IMR-90 (cell line): ENCODE measurements around the gene REPIN1. TPM values are rescaled to one million over a fixed set of nuclear protein-coding genes. Genes with fewer than 3 reads are reported as not detected.

Source experiments
- ATAC-seq: fragments of 200-7000 bp; cut with Tn5 transposase; 2 replicates; pipeline ENCODE4 v1.9.1; 2020; ENCODE audit warnings: low read depth, mild to moderate bottlenecking, moderate library complexity
- BruUV-seq: library from RNA; stranded (reverse); fragments of 400-500 nt; replicated peaks from 2 replicates; lab custom pipeline; 2021; lab: Mats Ljungman, UMichigan
- CTCF ChIA-PET: fragments of 300-600 bp; formaldehyde crosslinking; extraction: SDS; loops from one replicate; lab custom pipeline; 2021; ENCODE audit warnings: antibody characterized with exemption; lab: Yijun Ruan, JAX
- POLR2A ChIA-PET: fragments of 300-600 bp; sonication (Branson Sonifier 250); formaldehyde crosslinking; loops from one replicate; lab custom pipeline; 2022; ENCODE audit warnings: antibody characterized with exemption; ENCODE audit not compliant: unreplicated experiment; lab: Charles Lee
- DNase-seq: peaks from one replicate; pipeline ENCODE4 v3.0.0; 2013
- H2AFZ ChIP-seq: replicated peaks from 2 replicates; pipeline ENCODE3; 2013; ENCODE audit warnings: low read length, mild to moderate bottlenecking; ENCODE audit not compliant: poor library complexity
- H2AK5ac ChIP-seq: 2 replicates; pipeline ENCODE4 v1.6.1; 2013; ENCODE audit warnings: low read depth, low read length, inconsistent platforms
- H2AK9ac ChIP-seq: replicated peaks from 2 replicates; pipeline ENCODE3; 2013; ENCODE audit warnings: mild to moderate bottlenecking, low read depth, low read length, moderate library complexity; ENCODE audit not compliant: poor library complexity
- H2BK120ac ChIP-seq: 2 replicates; pipeline ENCODE4 v1.6.1; 2013; ENCODE audit warnings: low read depth, low read length, inconsistent platforms
- H2BK15ac ChIP-seq: 3 replicates; pipeline ENCODE4 v1.6.1; 2013; ENCODE audit warnings: low read depth, low read length, inconsistent platforms
- H2BK20ac ChIP-seq: 2 replicates; pipeline ENCODE4 v1.6.1; 2013; ENCODE audit warnings: low read depth, mild to moderate bottlenecking, inconsistent platforms, low read length, moderate library complexity
- H2BK5ac ChIP-seq: 2 replicates; pipeline ENCODE4 v1.6.1; 2013; ENCODE audit warnings: mild to moderate bottlenecking, low read depth, low read length, inconsistent platforms; ENCODE audit not compliant: poor library complexity, severe bottlenecking
- H3K14ac ChIP-seq: replicated peaks from 2 replicates; pipeline ENCODE4 v1.6.1; 2013; ENCODE audit warnings: low read depth, low read length, inconsistent platforms
- H3K18ac ChIP-seq: 2 replicates; pipeline ENCODE4 v1.6.1; 2013; ENCODE audit warnings: low read depth, low read length, control low read depth
- H3K23ac ChIP-seq: 2 replicates; pipeline ENCODE4 v1.6.1; 2013; ENCODE audit warnings: low read depth, low read length, inconsistent platforms
- H3K27ac ChIP-seq: 2 replicates; pipeline ENCODE4 v1.5.1; 2013; ENCODE audit warnings: mild to moderate bottlenecking, control low read depth, low read length; ENCODE audit not compliant: insufficient read depth
- H3K27me3 ChIP-seq: 2 replicates; pipeline ENCODE4 v1.6.1; 2013; ENCODE audit warnings: low read length; ENCODE audit not compliant: control insufficient read depth, insufficient read depth
- H3K36me3 ChIP-seq: 2 replicates; pipeline ENCODE4 v1.6.1; 2013; ENCODE audit warnings: low read length, mixed read lengths; ENCODE audit not compliant: control insufficient read depth, insufficient read depth
- H3K4ac ChIP-seq: 2 replicates; pipeline ENCODE4 v1.6.1; 2013; ENCODE audit warnings: low read depth, low read length, inconsistent platforms
- H3K4me1 ChIP-seq: 2 replicates; pipeline ENCODE4 v1.6.1; 2013; ENCODE audit warnings: low read length, mixed read lengths; ENCODE audit not compliant: control insufficient read depth, insufficient read depth
- H3K4me2 ChIP-seq: 2 replicates; pipeline ENCODE4 v1.6.1; 2013; ENCODE audit warnings: low read depth, mild to moderate bottlenecking, control low read depth, low read length, moderate library complexity
- H3K4me3 ChIP-seq: 2 replicates; pipeline ENCODE4 v1.5.1; 2013; ENCODE audit warnings: low read depth, mild to moderate bottlenecking, control low read depth, low read length, moderate library complexity; ENCODE audit not compliant: insufficient read depth
- H3K56ac ChIP-seq: 2 replicates; pipeline ENCODE4 v1.6.1; 2013; ENCODE audit warnings: low read length, inconsistent platforms; ENCODE audit not compliant: insufficient read depth; ENCODE audit errors: extremely low read depth
- H3K79me1 ChIP-seq, 2 experiments: 2 replicates each; pipeline ENCODE4 v1.6.1; 2013; ENCODE audit warnings: low read length in 2 of 2, inconsistent platforms in 1 of 2, low read depth in 1 of 2
- H3K9ac ChIP-seq: 2 replicates; pipeline ENCODE4 v1.6.1; 2013; ENCODE audit warnings: low read depth, low read length, control low read depth
- H3K9me1 ChIP-seq: 2 replicates; pipeline ENCODE4 v1.6.1; 2013; ENCODE audit warnings: low read length, inconsistent platforms; ENCODE audit not compliant: insufficient read depth
- H3K9me3 ChIP-seq: 2 replicates; pipeline ENCODE4 v1.6.1; 2013; ENCODE audit warnings: low read length; ENCODE audit not compliant: control insufficient read depth, insufficient read depth
- H4K20me1 ChIP-seq: 2 replicates; pipeline ENCODE4 v1.6.1; 2013; ENCODE audit warnings: low read length, inconsistent platforms; ENCODE audit not compliant: insufficient read depth
- H4K5ac ChIP-seq: 2 replicates; pipeline ENCODE4 v1.6.1; 2013; ENCODE audit warnings: mild to moderate bottlenecking, low read depth, low read length, control low read depth
- H4K8ac ChIP-seq, 2 experiments: 2 replicates each; pipeline ENCODE4 v1.6.1; 2013; ENCODE audit warnings: low read depth in 2 of 2, low read length in 2 of 2, control low read depth in 1 of 2, inconsistent platforms in 1 of 2
- H4K91ac ChIP-seq: 2 replicates; pipeline ENCODE4 v1.6.1; 2013; ENCODE audit warnings: low read depth, low read length, inconsistent platforms; ENCODE audit not compliant: insufficient read depth
- BHLHE40 ChIP-seq: fragments of 150-350 bp; IDR thresholded peaks from 2 replicates; pipeline ENCODE4 v1.6.1; 2016; ENCODE audit warnings: mild to moderate bottlenecking, low read depth, low read length
- CEBPB ChIP-seq: IDR thresholded peaks from 2 replicates; pipeline ENCODE4 v1.6.1; 2012; ENCODE audit warnings: low read depth, low read length, improper control_type of control experiment
- CHD1 ChIP-seq: IDR thresholded peaks from 2 replicates; pipeline ENCODE4 v1.6.1; 2012; ENCODE audit warnings: low read depth, low read length, improper control_type of control experiment
- MAFK ChIP-seq: IDR thresholded peaks from 2 replicates; pipeline ENCODE4 v1.6.1; 2012; ENCODE audit warnings: low read depth, low read length, improper control_type of control experiment
- MAZ ChIP-seq: IDR thresholded peaks from 2 replicates; pipeline ENCODE4 v1.6.1; 2012; ENCODE audit warnings: low read depth, mild to moderate bottlenecking, low read length, improper control_type of control experiment, moderate library complexity, borderline replicate concordance
- MXI1 ChIP-seq: IDR thresholded peaks from 2 replicates; pipeline ENCODE4 v1.6.1; 2012; ENCODE audit warnings: low read depth, mild to moderate bottlenecking, low read length, moderate library complexity, borderline replicate concordance
- NFE2L2 ChIP-seq: fragments of 150-350 bp; IDR thresholded peaks from 2 replicates; pipeline ENCODE4 v1.6.1; 2016; ENCODE audit warnings: low read depth, mild to moderate bottlenecking, low read length
- RAD21 ChIP-seq: IDR thresholded peaks from 2 replicates; pipeline ENCODE4 v1.6.1; 2012; ENCODE audit warnings: low read length, improper control_type of control experiment
- RCOR1 ChIP-seq: IDR thresholded peaks from 2 replicates; pipeline ENCODE4 v1.6.1; 2012; ENCODE audit warnings: mild to moderate bottlenecking, low read length, improper control_type of control experiment; ENCODE audit not compliant: insufficient replicate concordance
- RFX5 ChIP-seq: IDR thresholded peaks from 2 replicates; pipeline ENCODE4 v1.8.0; 2012; ENCODE audit warnings: low read depth, mild to moderate bottlenecking, low read length, moderate library complexity
- SMC3 ChIP-seq: fragments of 150-350 bp; IDR thresholded peaks from 2 replicates; pipeline ENCODE4 v1.6.1; 2016; ENCODE audit warnings: low read depth, mild to moderate bottlenecking, antibody characterized with exemption, low read length, moderate library complexity
- whole genome bisulfite sequencing, 2 experiments: methylation state at CpG; one replicate each; pipeline versions ENCODE4 v1.1.5 to v1.1.7; 2013; ENCODE audit warnings: missing lambda C conversion rate in 2 of 2; ENCODE audit not compliant: insufficient read length in 1 of 2; ENCODE audit errors: extremely low coverage in 2 of 2; 5-methylcytosine and 5-hydroxymethylcytosine counted together
- dilution Hi-C: fragments of 300-500 bp; cut with HindIII; formaldehyde crosslinking; loops from one replicate; pipeline ENCODE4 v1.14.3; 2018; ENCODE audit warnings: low sequenced_read_pairs; ENCODE audit not compliant: unreplicated experiment
- in situ Hi-C: fragments of 300-500 bp; cut with MboI; formaldehyde crosslinking; loops from 3 replicates; pipeline ENCODE4 v1.14.3; 2019; ENCODE audit warnings: low sequenced_read_pairs, inconsistent platforms, mixed read lengths
- intact Hi-C: fragments of 100-400 bp; cut with micrococcal nuclease; formaldehyde crosslinking; loops from 2 replicates; pipeline ENCODE4 v1.10.0; 2022
- polyA plus RNA-seq, 3 experiments: library from polyadenylated mRNA; depleted of rRNA; stranded (reverse); fragments of >200 nt; gene quantifications; 2 replicates each; pipeline ENCODE4 v1.2.3, GENCODE V29; 2012; ENCODE audit warnings: low replicate concordance in 1 of 3
- total RNA-seq: library from RNA; depleted of rRNA; stranded (reverse); fragments of >200 nt; gene quantifications from 2 replicates; pipeline ENCODE4 v1.2.3, GENCODE V29; 2012
- TF ChIP-seq, protein P1 (sequence below): fragments of 150-350 bp; IDR thresholded peaks from 2 replicates; pipeline ENCODE4 v1.6.1; 2016; ENCODE audit warnings: low read depth, mild to moderate bottlenecking, low read length, moderate library complexity, borderline replicate concordance
- TF ChIP-seq, protein P2 (sequence below): conservative IDR thresholded peaks from 2 replicates; pipeline ENCODE4 v1.5.1; 2012; ENCODE audit warnings: mild to moderate bottlenecking, low read depth, low read length, improper control_type of control experiment
- TF ChIP-seq, protein P3 (sequence below): fragments of 150-350 bp; IDR thresholded peaks from 2 replicates; pipeline ENCODE4 v1.6.1; 2017; ENCODE audit warnings: mild to moderate bottlenecking, antibody characterized with exemption, low read length, low read depth

The REPIN1 gene
- total and polyA plus RNA-seq, 2 of the 4 experiments (the other 2 are of a cell fraction) = 19.4 to 50.6 TPM

DNA sequence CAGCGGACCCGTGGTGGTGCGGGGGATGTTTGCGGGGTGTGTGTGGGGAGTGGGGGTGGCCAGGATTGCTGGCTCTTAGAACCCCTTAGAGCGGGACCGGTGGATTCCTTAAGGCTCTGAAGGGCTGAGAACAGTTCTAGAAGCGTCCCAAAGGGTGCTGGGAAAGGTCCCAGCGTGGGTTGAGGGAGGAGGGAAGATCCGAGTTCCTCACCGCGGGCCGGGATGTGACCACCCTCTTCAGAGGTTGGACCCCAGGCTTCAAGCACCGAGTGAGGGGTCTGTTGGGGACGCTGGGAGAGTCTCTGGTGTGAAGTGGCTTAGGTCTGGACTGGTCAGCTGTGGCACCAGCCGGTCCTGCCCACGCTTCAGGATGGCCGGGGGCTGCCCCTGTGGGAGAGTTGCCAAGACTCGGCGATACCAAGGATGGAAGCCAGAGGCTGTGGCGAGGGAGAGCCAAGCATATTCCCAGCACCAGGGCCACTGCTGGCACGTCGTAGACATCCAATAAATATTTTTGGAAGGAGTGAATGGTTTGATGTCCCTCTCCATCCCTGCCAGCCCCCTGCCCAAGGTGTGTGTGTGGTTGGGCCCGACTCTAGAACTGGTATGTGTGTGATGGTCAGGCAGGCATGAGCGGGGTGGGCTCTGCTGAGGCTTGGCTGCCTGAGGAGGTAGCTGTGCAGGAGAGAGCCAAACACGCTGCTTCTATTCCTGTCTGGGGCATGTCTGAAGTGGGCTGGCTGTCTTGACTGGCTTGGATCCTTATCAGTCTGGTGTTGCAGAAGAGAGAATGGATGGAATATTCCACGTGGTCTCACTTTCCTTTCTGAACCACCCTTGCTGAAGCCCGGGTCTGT lies 29.7 kb downstream of the REPIN1 start:
- in situ Hi-C loops = no loop called here
- Histone ChIP-seq H3K4ac (no peak overlapping the region), H2AK5ac (no peak overlapping the region), H2BK120ac (no peak overlapping the region), H2BK15ac (no peak overlapping the region), H2AK9ac (no peak overlapping the region), H3K23ac (no peak overlapping the region), H3K9me3 (no peaks in the 10 kb centered on the region), H2AFZ (no peak overlapping the region), H3K4me1 (peaks cover 7% of the 10 kb centered on the region), H3K27ac (no peak overlapping the region), H3K9ac (no peak overlapping the region), H4K5ac (no peak overlapping the region), H3K27me3 (no peaks in the 10 kb centered on the region), H3K4me2 (no peak overlapping the region), H3K9me1 (no peaks in the 10 kb centered on the region), H4K91ac (no peak overlapping the region), H3K4me3 (no peak overlapping the region), H3K56ac (no peak overlapping the region), H3K79me1 (peaks cover 6 to 12% of the 10 kb centered on the region in 2 experiments; a peak in 1 of 4 replicates), H3K14ac (no peak overlapping the region), H4K8ac (no peak overlapping the region), H3K36me3 (peaks cover 22% of the 10 kb centered on the region; the same call in 1 of the 2 replicates), H4K20me1 (no peaks in the 10 kb centered on the region), H2BK20ac (no peak overlapping the region), H3K18ac (no peak overlapping the region), H2BK5ac (no peak overlapping the region)
- BruUV-seq = no TSS peak
- dilution Hi-C loops = no loop called here
- WGBS, 2 experiments = 100% methylated on average over 1 of the region's 27 CpGs; no CpG with 5 or more reads in 1 of the 2 experiments
- POLR2A ChIA-PET = no interaction called here
- DNase-seq = no peak
- ATAC-seq = no peak
- CTCF ChIA-PET = no interaction called here
- intact Hi-C loops = no loop called here
- TF ChIP-seq SMC3 (no peak), BHLHE40 (no peak), NFE2L2 (no peak), MXI1 (no peak), CHD1 (no peak), RCOR1 (no peak), CEBPB (no peak), MAZ (no peak), RFX5 (no peak), RAD21 (no peak), MAFK (no peak)
- TF ChIP-seq, protein P1, sequence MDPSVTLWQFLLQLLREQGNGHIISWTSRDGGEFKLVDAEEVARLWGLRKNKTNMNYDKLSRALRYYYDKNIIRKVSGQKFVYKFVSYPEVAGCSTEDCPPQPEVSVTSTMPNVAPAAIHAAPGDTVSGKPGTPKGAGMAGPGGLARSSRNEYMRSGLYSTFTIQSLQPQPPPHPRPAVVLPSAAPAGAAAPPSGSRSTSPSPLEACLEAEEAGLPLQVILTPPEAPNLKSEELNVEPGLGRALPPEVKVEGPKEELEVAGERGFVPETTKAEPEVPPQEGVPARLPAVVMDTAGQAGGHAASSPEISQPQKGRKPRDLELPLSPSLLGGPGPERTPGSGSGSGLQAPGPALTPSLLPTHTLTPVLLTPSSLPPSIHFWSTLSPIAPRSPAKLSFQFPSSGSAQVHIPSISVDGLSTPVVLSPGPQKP = no peak
- TF ChIP-seq, protein P2, sequence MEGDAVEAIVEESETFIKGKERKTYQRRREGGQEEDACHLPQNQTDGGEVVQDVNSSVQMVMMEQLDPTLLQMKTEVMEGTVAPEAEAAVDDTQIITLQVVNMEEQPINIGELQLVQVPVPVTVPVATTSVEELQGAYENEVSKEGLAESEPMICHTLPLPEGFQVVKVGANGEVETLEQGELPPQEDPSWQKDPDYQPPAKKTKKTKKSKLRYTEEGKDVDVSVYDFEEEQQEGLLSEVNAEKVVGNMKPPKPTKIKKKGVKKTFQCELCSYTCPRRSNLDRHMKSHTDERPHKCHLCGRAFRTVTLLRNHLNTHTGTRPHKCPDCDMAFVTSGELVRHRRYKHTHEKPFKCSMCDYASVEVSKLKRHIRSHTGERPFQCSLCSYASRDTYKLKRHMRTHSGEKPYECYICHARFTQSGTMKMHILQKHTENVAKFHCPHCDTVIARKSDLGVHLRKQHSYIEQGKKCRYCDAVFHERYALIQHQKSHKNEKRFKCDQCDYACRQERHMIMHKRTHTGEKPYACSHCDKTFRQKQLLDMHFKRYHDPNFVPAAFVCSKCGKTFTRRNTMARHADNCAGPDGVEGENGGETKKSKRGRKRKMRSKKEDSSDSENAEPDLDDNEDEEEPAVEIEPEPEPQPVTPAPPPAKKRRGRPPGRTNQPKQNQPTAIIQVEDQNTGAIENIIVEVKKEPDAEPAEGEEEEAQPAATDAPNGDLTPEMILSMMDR = no peak
- TF ChIP-seq, protein P3, sequence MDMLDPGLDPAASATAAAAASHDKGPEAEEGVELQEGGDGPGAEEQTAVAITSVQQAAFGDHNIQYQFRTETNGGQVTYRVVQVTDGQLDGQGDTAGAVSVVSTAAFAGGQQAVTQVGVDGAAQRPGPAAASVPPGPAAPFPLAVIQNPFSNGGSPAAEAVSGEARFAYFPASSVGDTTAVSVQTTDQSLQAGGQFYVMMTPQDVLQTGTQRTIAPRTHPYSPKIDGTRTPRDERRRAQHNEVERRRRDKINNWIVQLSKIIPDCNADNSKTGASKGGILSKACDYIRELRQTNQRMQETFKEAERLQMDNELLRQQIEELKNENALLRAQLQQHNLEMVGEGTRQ = no peak
